ENCODE data around the gene KATNBL1.
"Not testable (repeated sequence)": the region's sequence is repeated elsewhere in the genome, so short reads cannot be mapped to it uniquely, and the experiment has no call there.

The KATNBL1 gene

DNA sequence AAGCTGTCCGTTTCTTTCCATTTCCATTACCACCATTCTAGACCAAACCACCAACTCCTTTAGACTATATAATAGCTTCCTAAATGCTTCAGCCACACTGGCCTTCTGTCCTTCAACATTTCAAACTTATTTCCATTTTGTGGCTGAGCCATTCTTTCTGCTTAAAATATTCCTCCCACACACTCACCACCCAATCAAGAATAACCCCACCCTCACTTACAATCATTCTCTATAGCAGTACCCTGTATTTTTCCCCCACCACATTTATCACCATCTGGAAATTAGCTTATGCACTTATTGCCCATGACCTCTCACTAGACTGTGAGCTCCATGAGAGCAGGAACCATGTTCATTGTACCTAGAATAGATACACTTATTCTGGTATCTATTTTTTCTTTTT, 6.6 kb downstream of the KATNBL1 start:
- no peak for DNase-seq (ENCODE audit: low read depth in 1 of 2, low spot score in 1 of 2)

DNA sequence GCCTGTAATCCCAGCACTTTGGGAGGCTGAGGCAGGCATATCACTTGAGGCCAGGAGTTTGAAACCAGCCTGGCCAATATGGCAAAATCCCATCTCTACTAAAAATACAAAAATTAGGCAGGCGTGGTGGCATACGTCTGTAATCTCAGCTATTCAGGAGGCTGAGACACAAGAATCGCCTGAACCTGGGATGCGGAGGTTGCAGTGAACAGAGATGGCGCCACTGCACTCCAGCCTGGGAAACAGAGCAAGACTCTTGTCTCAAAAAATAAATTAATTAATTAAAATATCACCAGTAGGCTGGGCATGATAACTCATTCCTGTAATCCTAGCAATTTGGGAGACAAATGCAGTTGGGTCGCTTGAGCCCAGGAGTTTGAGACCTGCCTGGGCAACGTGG, 16.6 kb downstream of the KATNBL1 start:
- DNase-seq (ENCODE audit: low read depth in 1 of 2, low spot score in 1 of 2), result not testable (repeated sequence)

DNA sequence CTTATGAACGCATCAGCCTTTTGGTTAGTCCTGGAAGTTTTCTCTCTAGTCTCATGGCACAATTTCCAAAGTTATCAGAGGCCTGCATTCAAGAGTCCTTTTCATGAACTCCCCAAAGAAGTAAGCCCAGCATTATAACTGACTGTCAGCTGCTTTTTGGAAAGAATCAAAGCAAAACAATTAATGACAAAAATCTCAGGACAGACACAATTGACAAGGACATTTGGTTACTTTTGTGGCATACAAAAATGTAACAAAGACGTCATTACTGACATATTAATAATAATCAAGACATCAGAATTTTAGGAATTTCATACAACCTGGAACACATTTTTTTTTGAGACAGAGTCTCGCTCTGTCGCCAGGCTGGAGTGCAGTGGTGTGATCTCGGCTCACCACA, 21.2 kb downstream of the KATNBL1 start:
- DNase-seq (ENCODE audit: low read depth in 1 of 2, low spot score in 1 of 2), result no peak

DNA sequence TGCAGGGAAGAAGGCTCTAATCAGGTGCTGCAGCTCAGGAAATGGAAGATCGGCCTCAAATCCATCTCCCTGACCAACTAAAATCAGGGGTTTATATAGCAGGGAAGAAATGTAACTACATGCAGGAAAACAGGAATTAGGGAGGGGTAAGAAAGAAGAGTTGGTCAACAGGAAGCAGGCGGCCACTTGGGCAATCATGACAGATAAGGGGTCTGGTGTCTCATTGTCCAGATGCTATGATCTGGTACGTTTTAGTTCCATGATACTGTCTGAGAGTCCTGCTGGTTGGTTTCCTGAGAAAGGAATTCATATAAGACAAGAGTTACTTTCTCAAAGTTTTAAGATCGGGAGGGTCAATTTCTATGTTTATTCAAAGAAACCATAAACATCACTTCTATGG, 24.2 kb downstream of the KATNBL1 start:
- no peak for DNase-seq (ENCODE audit: low read depth in 1 of 2, low spot score in 1 of 2)

DNA sequence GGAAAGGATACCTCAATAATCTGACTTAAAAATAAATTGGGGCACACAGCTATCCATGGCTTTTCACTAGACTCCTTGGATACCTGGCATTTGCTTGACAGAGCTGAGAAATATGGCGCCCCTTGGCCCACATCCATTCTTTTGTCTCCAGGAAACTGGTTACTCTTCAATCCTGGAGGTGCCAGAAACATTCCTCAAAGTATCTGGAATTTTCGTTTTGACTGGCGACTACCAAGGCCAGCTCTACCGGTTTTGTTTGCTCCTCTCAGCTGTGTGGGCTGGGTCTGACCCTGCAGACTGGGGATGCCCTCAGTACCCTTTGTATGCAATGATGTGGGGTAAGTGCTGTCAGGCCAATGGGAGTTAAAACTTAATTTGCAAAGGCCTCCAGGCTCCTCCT, 27.0 kb downstream of the KATNBL1 start:
- DNase-seq (ENCODE audit: low read depth in 1 of 2, low spot score in 1 of 2), result no peak

DNA sequence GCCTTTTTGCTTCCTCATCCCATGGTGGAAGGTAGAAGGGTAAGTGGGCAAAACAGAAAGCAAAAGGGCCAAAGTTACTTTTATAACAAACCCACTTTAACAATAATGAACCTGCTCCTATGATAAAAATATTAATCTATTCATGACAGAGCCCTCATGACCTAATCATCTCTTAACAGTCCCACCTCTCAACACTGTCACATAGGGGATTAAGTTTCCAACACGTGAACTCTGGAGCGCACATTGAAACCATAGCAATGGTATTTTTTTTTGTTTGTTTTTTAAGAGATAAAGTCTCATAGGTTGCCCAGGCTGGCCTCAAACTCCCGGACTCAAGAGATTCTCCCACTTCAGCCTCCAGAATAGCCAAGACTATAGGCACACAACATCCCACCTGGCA, 30.7 kb downstream of the KATNBL1 start:
- DNase-seq (ENCODE audit: low read depth in 1 of 2, low spot score in 1 of 2), result no peak

DNA sequence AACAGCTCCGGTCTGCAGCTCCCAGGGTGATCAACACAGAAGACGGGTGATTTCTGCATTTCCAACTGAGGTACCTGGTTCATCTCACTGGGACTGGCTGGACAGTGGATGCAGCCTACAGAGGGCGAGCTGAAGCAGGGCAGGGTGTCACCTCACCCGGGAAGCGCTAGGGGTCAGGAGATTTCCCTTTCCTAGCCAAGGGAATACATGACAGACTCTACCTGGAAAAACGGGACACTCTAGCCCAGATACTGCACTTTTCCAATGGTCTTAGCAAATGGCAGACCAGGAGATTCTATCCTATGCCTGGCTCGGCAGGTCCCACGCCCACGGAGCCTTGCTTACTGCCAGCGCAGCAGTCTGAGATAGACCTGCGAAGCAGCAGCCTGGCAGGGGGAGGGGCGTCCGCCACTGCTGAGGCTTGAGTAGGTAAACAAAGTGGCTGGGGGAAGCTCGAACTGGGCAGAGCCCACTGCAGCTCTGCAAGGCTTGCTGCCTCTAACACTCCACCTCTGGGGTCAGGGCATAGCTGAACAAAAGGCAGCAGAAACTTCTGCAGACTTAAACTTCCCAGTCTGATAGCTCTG, 43.8 kb downstream of the KATNBL1 start:
- not testable (repeated sequence) for DNase-seq (ENCODE audit: low read depth in 1 of 2, low spot score in 1 of 2)

DNA sequence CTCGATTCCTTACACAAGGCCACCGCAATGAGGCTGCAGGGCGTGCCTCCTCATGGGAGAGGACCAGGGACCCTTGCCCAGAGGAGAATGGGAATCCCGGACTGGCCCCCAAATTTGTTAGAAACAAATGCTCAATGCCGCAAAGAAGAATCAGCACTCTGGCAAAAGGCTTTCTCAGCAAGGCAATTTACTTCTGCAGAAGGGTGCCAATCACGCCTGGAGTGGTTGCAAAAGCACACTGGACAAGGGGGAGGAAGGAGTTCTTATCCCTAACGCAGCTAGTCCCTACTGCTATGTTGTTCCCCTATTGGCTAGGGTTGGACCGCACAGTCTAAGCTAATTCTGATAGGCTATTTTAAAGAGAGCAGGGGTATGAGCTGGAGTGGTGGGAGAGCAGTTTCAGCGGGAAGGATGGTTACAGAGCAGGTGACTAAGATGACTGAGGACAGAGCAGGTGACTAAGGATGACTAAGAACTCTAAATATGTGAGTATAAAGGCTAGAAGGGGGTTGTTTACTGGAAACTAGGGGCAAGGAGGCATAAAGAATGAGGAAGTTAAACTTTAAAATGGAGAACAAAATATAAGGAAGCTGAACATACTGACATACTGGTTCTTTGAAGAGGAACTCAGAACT, 48.5 kb downstream of the KATNBL1 start:
- no peak for DNase-seq (ENCODE audit: low read depth in 1 of 2, low spot score in 1 of 2)

DNA sequence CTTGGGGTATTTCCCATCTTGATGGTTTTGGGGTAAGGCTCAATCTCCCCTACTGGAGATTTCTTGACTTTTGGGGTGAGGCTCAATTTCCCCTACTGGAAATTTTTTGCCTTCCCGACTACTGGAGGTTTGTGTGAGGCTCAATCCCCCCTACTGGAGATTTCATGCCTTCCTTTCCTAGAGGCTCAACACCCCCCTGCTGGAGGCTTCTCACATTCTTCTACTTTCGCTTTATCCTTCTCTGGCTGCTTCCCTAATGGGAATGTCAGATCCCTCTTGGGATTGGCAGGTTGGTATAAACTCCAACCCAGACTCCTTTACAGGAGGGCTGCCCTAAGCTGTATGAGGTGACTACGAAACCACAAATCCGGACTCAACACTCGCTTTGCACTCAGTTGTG, 49.2 kb downstream of the KATNBL1 start:
- DNase-seq (ENCODE audit: low read depth in 1 of 2, low spot score in 1 of 2), result no peak

DNA sequence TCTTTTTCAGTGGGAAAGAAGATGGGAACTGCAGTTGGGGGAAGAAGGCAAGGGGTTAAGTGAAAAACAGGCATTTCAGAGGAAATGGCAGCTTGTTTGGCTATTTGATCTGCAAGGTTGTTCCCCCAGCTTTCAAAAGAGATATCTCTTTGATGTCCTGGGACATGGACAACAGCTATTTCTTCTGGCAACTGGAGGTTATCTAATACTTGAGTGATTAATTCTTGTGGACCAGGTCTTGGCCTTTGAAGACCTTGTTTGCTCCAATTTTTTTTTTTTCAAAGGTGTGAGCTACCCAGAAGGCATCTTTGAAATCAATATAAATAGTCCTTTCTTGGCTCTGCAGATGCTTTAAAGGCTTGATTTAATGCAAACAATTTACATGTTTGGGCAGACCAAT, 51.5 kb downstream of the KATNBL1 start:
- no peak for DNase-seq (ENCODE audit: low read depth in 1 of 2, low spot score in 1 of 2)

DNA sequence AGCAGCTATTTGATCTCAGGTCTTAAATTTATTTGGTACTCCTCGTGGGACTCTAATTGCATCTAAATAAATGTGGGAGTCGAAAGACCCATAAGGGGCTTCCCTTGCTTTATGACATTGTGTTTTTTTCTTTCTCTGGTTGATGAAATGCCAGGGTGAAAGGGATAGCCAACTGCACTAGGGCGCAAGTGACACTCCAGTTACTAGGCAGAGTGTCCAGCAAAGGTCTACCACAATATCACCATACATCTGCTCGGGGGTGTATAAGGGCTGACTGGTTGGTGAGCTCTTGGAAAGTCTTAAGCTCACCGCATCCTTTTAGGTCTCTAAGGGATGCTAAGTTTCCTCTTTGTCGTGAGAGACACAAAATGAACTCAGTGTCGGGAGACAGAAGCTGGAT, 54.0 kb downstream of the KATNBL1 start:
- no peak for DNase-seq (ENCODE audit: low read depth in 1 of 2, low spot score in 1 of 2)

DNA sequence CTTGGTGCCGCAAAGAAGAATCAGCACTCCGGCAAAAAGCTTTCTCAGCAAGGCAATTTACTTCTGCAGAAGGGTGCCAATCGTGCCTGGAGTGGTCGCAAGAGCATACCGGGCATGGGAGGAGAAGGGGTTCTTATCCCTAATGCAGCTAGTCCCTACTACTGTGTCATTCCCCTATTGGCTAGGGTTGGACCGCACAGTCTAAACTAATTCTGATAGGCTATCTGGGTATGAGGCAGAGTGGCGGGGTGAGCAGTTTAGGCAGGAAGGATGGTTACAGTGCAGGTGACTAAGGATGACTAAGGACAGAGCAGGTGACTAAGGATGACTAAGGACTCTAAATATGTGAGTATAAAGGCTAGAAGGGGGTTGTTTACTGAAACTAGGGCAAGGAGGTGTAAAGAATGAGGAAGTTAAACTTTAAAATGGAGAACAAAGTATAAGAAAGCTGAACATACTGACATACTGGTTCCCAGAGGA, 55.1 kb downstream of the KATNBL1 start:
- no peak for DNase-seq (ENCODE audit: low read depth in 1 of 2, low spot score in 1 of 2)

DNA sequence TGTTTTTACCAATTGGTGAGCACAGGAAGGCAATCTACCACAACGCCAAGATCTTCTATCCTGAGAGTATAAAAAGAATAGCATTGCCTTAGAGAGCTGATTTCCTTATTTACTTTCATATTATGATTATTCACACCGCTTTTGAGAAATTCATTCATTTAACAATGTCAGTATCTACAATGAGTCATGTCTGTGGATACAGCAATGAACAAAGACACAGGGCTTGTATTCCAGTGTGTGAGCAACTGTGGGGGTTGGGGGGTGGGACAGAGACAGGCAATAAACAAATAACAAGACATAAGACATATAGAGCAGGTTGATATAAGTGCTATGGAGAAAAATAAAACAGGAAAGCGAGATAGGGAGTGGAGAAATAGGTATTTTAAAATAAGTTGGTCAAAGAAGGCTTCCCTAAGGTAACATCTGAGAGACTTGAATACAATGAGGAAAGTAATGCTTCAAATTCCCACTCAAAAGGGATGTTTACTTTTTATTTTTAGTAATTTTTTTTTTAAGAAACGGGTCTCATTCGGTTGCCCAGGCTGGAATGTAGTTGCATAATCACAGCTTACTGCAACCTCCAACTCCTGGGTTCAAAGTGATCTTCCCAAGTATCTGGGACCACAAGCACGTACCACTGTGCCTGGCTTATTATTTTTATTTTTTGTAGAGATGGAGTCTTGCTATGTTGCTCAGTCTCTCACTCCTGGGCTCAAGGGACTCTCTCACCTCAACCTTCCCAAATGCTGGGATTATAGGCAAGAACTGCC, 62.3 kb downstream of the KATNBL1 start:
- DNase-seq (ENCODE audit: low read depth in 1 of 2, low spot score in 1 of 2), result no peak

DNA sequence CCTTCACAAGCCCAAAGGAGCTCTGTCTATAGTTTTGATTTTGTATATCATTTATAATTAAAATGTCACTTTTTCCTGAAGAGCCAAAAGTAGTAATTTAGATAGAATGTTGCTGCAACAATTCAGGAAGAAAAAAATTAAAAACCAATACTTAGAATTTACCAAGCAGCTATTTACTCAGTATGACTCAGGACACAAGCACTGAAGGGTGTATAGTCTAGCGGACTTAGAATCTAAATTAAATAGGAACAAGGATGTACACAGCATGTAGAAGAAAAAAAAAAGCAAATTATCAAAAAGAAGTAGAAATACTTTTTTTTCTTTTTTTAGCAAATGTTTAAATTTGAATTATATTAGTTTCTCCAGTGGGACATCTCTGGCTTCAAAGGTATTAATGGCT, 76.4 kb downstream of the KATNBL1 start:
- DNase-seq (ENCODE audit: low read depth in 1 of 2, low spot score in 1 of 2), result no peak

DNA sequence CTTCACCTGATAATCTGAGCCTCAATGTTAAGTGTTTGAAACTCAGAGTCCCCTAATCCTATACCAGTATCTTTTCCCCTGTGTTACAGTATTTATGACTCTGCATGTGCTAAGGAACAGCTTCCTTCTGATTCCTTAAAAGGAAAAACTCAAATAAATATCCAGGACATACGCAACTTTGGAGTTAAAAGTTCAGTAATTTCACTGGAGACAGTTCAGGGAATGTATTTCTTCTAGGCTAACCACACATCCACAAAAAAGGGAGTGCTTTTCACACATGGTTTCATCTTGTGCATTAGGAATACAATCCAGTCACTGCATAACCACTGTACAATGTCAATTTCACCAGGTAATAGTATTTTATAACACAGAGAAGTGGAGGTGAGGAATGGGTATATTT, 77.0 kb downstream of the KATNBL1 start:
- no peak for DNase-seq (ENCODE audit: low read depth in 1 of 2, low spot score in 1 of 2)

DNA sequence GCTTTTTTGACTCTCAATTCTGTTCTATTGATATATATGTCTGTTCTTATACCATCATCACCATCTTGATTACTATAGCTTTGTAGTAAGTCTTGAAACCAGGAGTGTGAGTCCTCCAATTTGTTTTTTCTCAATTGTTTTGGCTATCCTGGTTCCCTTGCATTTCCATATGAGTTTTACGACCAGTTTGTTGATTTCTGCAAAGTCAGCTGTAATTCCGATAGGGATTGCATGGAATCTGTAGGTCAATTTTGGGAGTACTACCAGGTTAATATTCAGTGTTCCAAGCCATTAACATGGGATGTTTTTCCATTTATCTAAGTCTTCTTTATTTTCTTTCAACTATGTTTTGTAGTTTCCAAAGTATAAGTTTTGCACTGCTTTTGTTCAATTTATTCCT, 81.0 kb downstream of the KATNBL1 start:
- DNase-seq (ENCODE audit: low read depth in 1 of 2, low spot score in 1 of 2), result no peak

DNA sequence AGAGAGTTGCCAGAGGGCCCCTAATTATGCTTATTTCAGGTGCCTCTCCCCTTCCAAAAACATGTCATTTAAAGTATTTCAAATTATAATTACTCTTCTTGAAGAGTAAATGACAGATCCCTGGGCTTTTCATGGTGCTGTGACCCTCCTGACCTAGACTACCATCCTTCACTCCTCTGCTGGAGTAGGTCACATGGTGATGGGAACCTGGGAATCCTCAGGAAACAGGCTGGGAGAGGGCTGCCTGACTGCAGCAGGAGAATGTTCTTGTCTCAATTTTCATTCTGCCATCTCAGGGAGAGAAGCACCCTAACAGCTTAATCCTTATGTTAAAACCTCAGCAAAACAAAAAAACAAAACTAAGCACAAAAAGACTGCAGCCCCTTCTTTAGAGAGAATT, 83.4 kb downstream of the KATNBL1 start:
- no peak for DNase-seq (ENCODE audit: low read depth in 1 of 2, low spot score in 1 of 2)

DNA sequence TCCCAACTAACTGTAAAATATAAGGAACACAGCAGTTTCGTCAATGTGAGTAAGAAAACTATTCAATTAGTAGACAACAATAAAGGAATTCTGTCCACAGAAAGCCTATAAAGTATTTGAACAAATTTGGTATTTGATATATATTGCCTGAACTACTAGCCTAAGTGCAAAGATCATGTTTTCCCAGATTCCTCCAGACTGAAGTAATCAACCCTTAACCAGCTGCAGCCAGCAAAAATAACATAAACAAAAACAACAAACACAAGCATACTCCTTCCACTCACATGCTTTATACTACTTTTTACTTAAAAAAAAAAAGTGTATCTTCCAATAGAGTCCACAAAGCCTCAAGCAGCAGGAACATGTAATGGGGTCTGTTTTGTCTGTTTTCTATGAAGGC, 84.0 kb downstream of the KATNBL1 start:
- DNase-seq (ENCODE audit: low read depth in 1 of 2, low spot score in 1 of 2), result no peak

DNA sequence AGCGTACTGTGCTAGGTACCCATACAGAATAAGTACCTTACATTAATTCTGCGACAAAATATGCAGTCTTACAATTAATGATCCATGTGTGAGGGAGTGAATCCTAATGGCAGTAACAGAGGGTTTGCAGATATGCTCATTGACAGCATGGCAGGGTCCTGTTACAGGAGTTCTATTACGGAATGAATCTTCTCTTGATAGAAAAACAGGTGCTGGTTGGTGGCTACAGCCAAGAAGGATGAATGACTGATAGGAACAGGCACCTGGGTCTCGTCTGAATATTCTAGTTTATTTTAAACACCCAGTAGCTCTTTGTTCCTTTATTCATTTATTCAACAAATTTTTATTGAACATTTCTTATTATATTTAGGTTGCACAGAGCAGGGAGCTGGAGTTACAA, 85.2 kb downstream of the KATNBL1 start:
- no peak for DNase-seq (ENCODE audit: low read depth in 1 of 2, low spot score in 1 of 2)

DNA sequence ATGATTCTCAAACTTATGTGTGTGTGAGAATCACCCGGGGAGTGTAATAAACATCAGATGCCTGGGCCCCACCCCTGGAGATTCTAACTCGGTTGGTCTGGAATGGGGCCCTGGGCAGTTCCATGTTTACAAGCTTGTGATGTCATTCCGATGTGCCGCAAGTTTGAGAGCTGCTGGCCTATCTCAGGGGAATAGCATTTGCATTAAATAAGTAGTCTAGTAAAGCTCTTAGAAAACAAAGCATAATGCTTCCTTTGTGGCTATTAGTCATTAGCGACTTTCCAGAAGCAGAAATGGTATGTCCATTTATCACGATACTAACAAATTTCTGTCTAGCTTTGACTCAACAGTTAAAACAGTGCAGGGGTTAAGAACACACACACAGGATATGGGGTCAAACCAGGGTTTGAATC, 87.1 kb downstream of the KATNBL1 start:
- DNase-seq (ENCODE audit: low read depth in 1 of 2, low spot score in 1 of 2), result no peak

DNA sequence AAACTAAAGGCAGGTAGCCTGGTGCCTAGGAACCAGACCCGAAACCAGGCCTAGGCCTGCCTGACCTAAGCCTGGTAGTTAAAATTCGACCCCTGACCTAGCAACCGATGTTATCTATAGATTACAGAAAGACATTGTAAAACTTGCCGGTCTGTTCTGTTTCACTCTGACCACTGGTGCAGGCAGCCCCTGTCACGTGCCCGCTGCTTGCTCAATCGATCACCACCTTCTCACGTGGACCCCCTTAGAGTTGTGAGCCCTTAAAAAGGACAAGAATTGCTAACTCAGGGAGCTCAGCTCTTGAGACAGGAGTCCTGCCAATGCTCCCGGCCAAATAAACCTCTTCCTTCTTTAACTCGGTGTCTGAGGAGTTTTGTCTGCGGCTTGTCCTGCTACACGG, 88.1 kb downstream of the KATNBL1 start:
- not testable (repeated sequence) for DNase-seq (ENCODE audit: low read depth in 1 of 2, low spot score in 1 of 2)

DNA sequence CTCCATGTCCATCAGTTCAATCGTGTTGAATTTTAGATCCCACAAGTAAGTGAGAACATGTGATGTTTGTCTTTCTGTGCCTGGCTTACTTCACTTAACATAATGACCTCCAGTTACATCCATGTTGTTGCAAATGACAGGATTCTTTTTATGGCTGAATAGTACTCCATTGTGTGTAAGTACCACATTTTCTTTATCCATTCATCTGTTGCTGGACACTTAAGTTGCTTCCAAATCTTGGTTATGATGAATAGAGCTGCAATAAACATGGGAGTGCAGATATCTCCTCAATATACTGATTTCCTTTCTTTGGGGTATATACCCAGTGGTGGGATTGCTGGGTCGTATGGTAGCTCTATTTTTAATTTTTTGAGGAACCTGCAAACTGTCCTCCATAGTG, 89.5 kb downstream of the KATNBL1 start:
- not testable (repeated sequence) for DNase-seq (ENCODE audit: low read depth in 1 of 2, low spot score in 1 of 2)

Data from activated T-helper 1 cell treated with anti-CD3 and anti-CD28 coated beads, Interleukin-2, amount 50 U/mL, for 16 hours (primary cell).